H1 (cell line): ENCODE measurements around the gene IPO11. TPM values are rescaled to one million over a fixed set of nuclear protein-coding genes. Genes with fewer than 3 reads are reported as not detected.

ENCODE experiments used
- CTCF ChIA-PET: fragments of 300-600 bp; sonication (Branson Sonifier 250); formaldehyde crosslinking; loops from one replicate; lab custom pipeline; 2021; ENCODE audit not compliant: partially characterized antibody; lab: Charles Lee
- POLR2A ChIA-PET: fragments of 300-600 bp; sonication (Branson Sonifier 250); formaldehyde crosslinking; loops from one replicate; lab custom pipeline; 2021; ENCODE audit warnings: inconsistent platforms; ENCODE audit not compliant: partially characterized antibody; lab: Charles Lee
- DNase-seq, 2 experiments: peaks; one replicate each; pipeline versions ENCODE4 v3.0.0 to v3.0.0-alpha.2; 2010 to 2022; ENCODE audit warnings: low spot score in 2 of 2, low read depth in 1 of 2, mixed read lengths in 1 of 2
- FAIRE-seq: peaks from 2 replicates; lab custom pipeline; 2011; peaks lifted over from hg19 to GRCh38; lab: Jason Lieb, UNC
- H2AFZ ChIP-seq: 2 replicates; pipeline ENCODE4 v1.8.1; 2012; ENCODE audit warnings: low read length, inconsistent platforms
- H2AK5ac ChIP-seq: 2 replicates; pipeline ENCODE4 v1.6.1; 2013; ENCODE audit warnings: low read depth, low read length
- H2BK120ac ChIP-seq: replicated peaks from 2 replicates; pipeline ENCODE3; 2013; ENCODE audit warnings: low read depth, low read length, inconsistent platforms
- H2BK12ac ChIP-seq: 2 replicates; pipeline ENCODE4 v1.6.1; 2013; ENCODE audit warnings: low read depth, low read length
- H2BK15ac ChIP-seq: 2 replicates; pipeline ENCODE4 v1.6.1; 2013; ENCODE audit warnings: low read length
- H2BK20ac ChIP-seq: 2 replicates; pipeline ENCODE4 v1.6.1; 2013; ENCODE audit warnings: low read length
- H2BK5ac ChIP-seq: 2 replicates; pipeline ENCODE4 v1.6.1; 2013; ENCODE audit warnings: low read depth, low read length
- H3K14ac ChIP-seq: 2 replicates; pipeline ENCODE4 v1.6.1; 2013; ENCODE audit warnings: inconsistent platforms; ENCODE audit not compliant: insufficient read length
- H3K18ac ChIP-seq: 2 replicates; pipeline ENCODE4 v1.6.1; 2013; ENCODE audit warnings: low read length; ENCODE audit errors: extremely low read depth
- H3K23ac ChIP-seq: 2 replicates; pipeline ENCODE4 v1.6.1; 2013; ENCODE audit warnings: inconsistent platforms; ENCODE audit not compliant: insufficient read length
- H3K23me2 ChIP-seq: 2 replicates; pipeline ENCODE4 v1.6.1; 2013; ENCODE audit warnings: low read depth, low read length
- H3K27ac ChIP-seq: 2 replicates; pipeline ENCODE4 v1.6.1; 2011; ENCODE audit warnings: low read depth, low read length, inconsistent platforms
- H3K27me3 ChIP-seq, 4 experiments: replicated peaks in 1 of 4; 1 replicate in 1 of 4; 2 replicates in 3 of 4; pipeline versions ENCODE4 v1.6.1 to v1.8.1; 2011 to 2013; ENCODE audit warnings: low read length in 3 of 4, mild to moderate bottlenecking in 3 of 4, inconsistent platforms in 2 of 4, mixed read lengths in 2 of 4, moderate library complexity in 1 of 4; ENCODE audit not compliant: control insufficient read depth in 3 of 4, insufficient read depth in 3 of 4; ENCODE audit errors: extremely low read depth in 1 of 4
- H3K36me3 ChIP-seq, 4 experiments: 2 replicates each; pipeline versions ENCODE4 v1.6.1 to v1.8.1; 2011 to 2013; ENCODE audit warnings: mild to moderate bottlenecking in 4 of 4, low read length in 3 of 4, moderate library complexity in 2 of 4, control low read depth in 1 of 4, inconsistent platforms in 1 of 4; ENCODE audit not compliant: insufficient read depth in 4 of 4, control insufficient read depth in 2 of 4
- H3K4ac ChIP-seq: replicated peaks from 2 replicates; pipeline ENCODE3; 2013; ENCODE audit warnings: low read length, low read depth, mixed read lengths, inconsistent platforms; ENCODE audit not compliant: insufficient read length
- H3K4me1 ChIP-seq, 4 experiments: replicated peaks in 1 of 4; 1 replicate in 1 of 4; 2 replicates in 3 of 4; pipeline versions ENCODE4 v1.6.1 to v1.8.1; 2011 to 2013; ENCODE audit warnings: low read length in 3 of 4, inconsistent platforms in 2 of 4, mixed read lengths in 1 of 4; ENCODE audit not compliant: insufficient read depth in 4 of 4, control insufficient read depth in 3 of 4
- H3K4me2 ChIP-seq, 2 experiments: 2 replicates each; pipeline versions ENCODE4 v1.6.1 to v1.8.1; 2011 to 2013; ENCODE audit warnings: low read depth in 2 of 2, low read length in 2 of 2, control low read depth in 1 of 2, inconsistent platforms in 1 of 2, mild to moderate bottlenecking in 1 of 2; ENCODE audit not compliant: insufficient read depth in 1 of 2
- H3K4me3 ChIP-seq, 4 experiments: fragments of 200-600, 300-600 bp in 1 of 4; sonication (generic), shearing (Covaris generic), sonication (Bioruptor Twin) in 1 of 4; 2 replicates each; pipeline versions ENCODE4 v1.5.1 to v1.8.1; 2011 to 2016; ENCODE audit warnings: low read length in 4 of 4, low read depth in 3 of 4, control low read depth in 2 of 4, inconsistent platforms in 2 of 4, mild to moderate bottlenecking in 2 of 4, mixed read lengths in 1 of 4, moderate library complexity in 1 of 4; ENCODE audit not compliant: insufficient read depth in 2 of 4; ENCODE audit errors: extremely low read depth in 1 of 4
- H3K56ac ChIP-seq: replicated peaks from 2 replicates; pipeline ENCODE3; 2013; ENCODE audit warnings: low read depth, mild to moderate bottlenecking, mixed read lengths, low read length, inconsistent platforms; ENCODE audit not compliant: insufficient read length
- H3K79me1 ChIP-seq: 2 replicates; pipeline ENCODE4 v1.6.1; 2013; ENCODE audit warnings: low read depth, low read length, control low read depth
- H3K79me2 ChIP-seq, 2 experiments: 2 replicates each; pipeline versions ENCODE4 v1.6.1 to v1.8.1; 2012 to 2013; ENCODE audit warnings: low read length in 2 of 2, mild to moderate bottlenecking in 2 of 2, inconsistent platforms in 1 of 2; ENCODE audit not compliant: insufficient read depth in 2 of 2, control insufficient read depth in 1 of 2
- H3K9ac ChIP-seq, 4 experiments: replicated peaks in 1 of 4; 1 replicate in 1 of 4; 2 replicates in 3 of 4; pipeline versions ENCODE4 v1.6.1 to v1.8.1; 2011 to 2013; ENCODE audit warnings: low read depth in 3 of 4, low read length in 3 of 4, control low read depth in 2 of 4, mild to moderate bottlenecking in 2 of 4, moderate library complexity in 2 of 4, inconsistent platforms in 1 of 4; ENCODE audit errors: extremely low read depth in 1 of 4
- H3K9me3 ChIP-seq, 2 experiments: 2 replicates each; pipeline versions ENCODE4 v1.6.1 to v1.8.1; 2012 to 2013; ENCODE audit warnings: mild to moderate bottlenecking in 2 of 2, moderate library complexity in 2 of 2, control low read depth in 1 of 2, inconsistent platforms in 1 of 2, low read depth in 1 of 2, low read length in 1 of 2, mixed read lengths in 1 of 2; ENCODE audit not compliant: insufficient read depth in 2 of 2
- H4K20me1 ChIP-seq, 2 experiments: replicated peaks in 1 of 2; 2 replicates each; pipeline versions ENCODE3 to v1.8.1; 2011 to 2013; ENCODE audit warnings: inconsistent platforms in 2 of 2, low read length in 2 of 2, mild to moderate bottlenecking in 1 of 2; ENCODE audit not compliant: insufficient read depth in 2 of 2, control insufficient read depth in 1 of 2
- H4K5ac ChIP-seq: 2 replicates; pipeline ENCODE4 v1.6.1; 2013; ENCODE audit warnings: low read length, low read depth, mixed read lengths, inconsistent platforms; ENCODE audit not compliant: insufficient read length
- H4K8ac ChIP-seq: 2 replicates; pipeline ENCODE4 v1.8.0; 2013; ENCODE audit warnings: mild to moderate bottlenecking, moderate library complexity, low read length, inconsistent platforms; ENCODE audit not compliant: insufficient read depth; ENCODE audit errors: extremely low read depth
- H4K91ac ChIP-seq: replicated peaks from 2 replicates; pipeline ENCODE3; 2013; ENCODE audit warnings: low read length, mixed read lengths, inconsistent platforms; ENCODE audit not compliant: insufficient read length
- EGR1 ChIP-seq: IDR thresholded peaks from 2 replicates; pipeline ENCODE4 v1.6.1; 2011; ENCODE audit warnings: low read depth, low read length, borderline replicate concordance
- EZH2 ChIP-seq: fragments of 200-600 bp; sonication (generic); IDR thresholded peaks from 2 replicates; pipeline ENCODE4 v1.7.1; 2012; ENCODE audit warnings: low read depth, mild to moderate bottlenecking, moderate library complexity, low read length, inconsistent platforms; ENCODE audit not compliant: severe bottlenecking
- KDM5A ChIP-seq: fragments of 200-600 bp; IDR thresholded peaks from 2 replicates; pipeline ENCODE4 v1.7.1; 2012; ENCODE audit warnings: mild to moderate bottlenecking, low read length, inconsistent platforms, mixed read lengths
- RNF2 ChIP-seq: fragments of 200-900, 300-1000 bp; sonication (generic); IDR thresholded peaks from 2 replicates; pipeline ENCODE4 v1.7.1; 2016; ENCODE audit warnings: borderline replicate concordance, low read depth, mild to moderate bottlenecking, antibody characterized with exemption, low read length; ENCODE audit not compliant: poor library complexity, severe bottlenecking; ENCODE audit errors: missing control alignments
- SP2 ChIP-seq: IDR thresholded peaks from 2 replicates; pipeline ENCODE4 v1.6.1; 2012; ENCODE audit warnings: mild to moderate bottlenecking, low read length, inconsistent platforms
- TBP ChIP-seq: IDR thresholded peaks from 2 replicates; pipeline ENCODE4 v1.6.1; 2011; ENCODE audit warnings: low read depth, low read length, improper control_type of control experiment
- TEAD4 ChIP-seq: IDR thresholded peaks from 2 replicates; pipeline ENCODE4 v1.6.1; 2012; ENCODE audit warnings: low read depth, low read length, inconsistent platforms, mixed read lengths
- YY1 ChIP-seq: IDR thresholded peaks from 2 replicates; pipeline ENCODE4 v1.6.1; 2011; ENCODE audit warnings: low read depth, mild to moderate bottlenecking, low read length
- WGBS, 2 experiments: shearing (Covaris generic) in 1 of 2; methylation state at CpG; one replicate each; pipeline versions ENCODE4 v1.1.6 to v1.1.7; 2013 to 2015; ENCODE audit warnings: low lambda C conversion rate in 2 of 2, mixed read lengths in 2 of 2, inconsistent platforms in 1 of 2, low coverage in 1 of 2, missing lambda C conversion rate in 1 of 2; ENCODE audit not compliant: insufficient replicate concordance in 2 of 2, insufficient coverage in 1 of 2, insufficient read length in 1 of 2; ENCODE audit errors: extremely low coverage in 1 of 2, missing lambda C conversion rate in 1 of 2; 5-methylcytosine and 5-hydroxymethylcytosine counted together
- polyA plus RNA-seq, 7 experiments: library from polyadenylated mRNA; depleted of rRNA in 3 of 7; stranded (reverse) in 5 of 7; unstranded in 2 of 7; fragments of >200 nt in 5 of 7; fragments of 200-250 nt in 2 of 7; gene quantifications; 1 replicate in 5 of 7; 2 replicates in 1 of 7; 4 replicates in 1 of 7; pipeline versions ENCODE4 v1.2.1 to v1.2.3, GENCODE V29; 2011 to 2013; ENCODE audit warnings: missing spikeins in 2 of 7, mixed read lengths in 2 of 7
- total RNA-seq: library from RNA; stranded (reverse); fragmentation: NEBNext Ultra II Directional; extraction: Animal tissue kit (Norgen Biotek cat#: 25700); gene quantifications from 2 replicates; pipeline ENCODE4 v1.2.1, GENCODE V29; 2021
- TF ChIP-seq, protein P1 (sequence below), 3 experiments: IDR thresholded peaks; 1 replicate in 2 of 3; 2 replicates in 1 of 3; pipeline versions ENCODE4 v1.5.1 to v1.6.1; 2011; ENCODE audit warnings: low read length in 3 of 3, mild to moderate bottlenecking in 3 of 3, inconsistent platforms in 2 of 3, low read depth in 1 of 3, moderate library complexity in 1 of 3; ENCODE audit not compliant: insufficient read depth in 1 of 3; ENCODE audit errors: control extremely low read depth in 1 of 3
- TF ChIP-seq, protein P2 (sequence below): IDR thresholded peaks from 2 replicates; pipeline ENCODE4 v1.6.1; 2012; ENCODE audit warnings: inconsistent platforms

The IPO11 gene
- total and polyA plus RNA-seq, 2 of the 8 experiments (the other 6 are each of a cell fraction or from before 2014, with no cell fraction given) = 23.6 to 64.4 TPM

DNA sequence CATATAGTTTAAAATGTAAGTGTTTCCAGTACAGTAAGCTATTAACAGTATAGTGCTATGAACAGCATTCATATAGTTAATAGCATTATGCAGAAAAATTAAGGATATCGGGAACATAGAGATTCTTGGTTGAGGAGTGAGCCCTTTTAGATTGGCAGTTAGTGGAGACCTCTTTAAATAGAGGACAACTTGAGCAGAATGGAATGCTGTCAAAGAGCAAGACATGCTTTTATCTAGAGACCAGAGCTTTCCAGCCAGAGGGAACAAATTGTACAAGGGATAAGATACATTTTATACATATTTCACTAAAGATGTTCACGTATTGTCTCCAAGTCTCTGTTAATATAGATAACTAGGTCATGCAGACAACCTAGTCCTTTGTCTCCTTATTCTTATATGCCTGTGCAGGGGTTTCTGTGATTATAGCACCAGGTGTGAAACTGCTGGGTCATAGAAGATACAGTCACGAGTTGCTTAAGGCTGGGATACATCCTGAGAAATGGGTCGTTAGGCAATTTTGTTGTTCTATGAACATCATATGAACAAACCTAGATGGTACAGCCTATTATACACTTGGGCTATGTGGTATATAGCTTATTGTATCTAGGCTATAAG lies 6.0 kb downstream of the IPO11 start:
- H2AK5ac ChIP-seq = no peak overlapping the region
- H2BK15ac ChIP-seq = no peak overlapping the region
- no peak overlapping the region for H4K5ac ChIP-seq
- no peak overlapping the region for H3K4me3 ChIP-seq
- H2BK5ac ChIP-seq = no peak overlapping the region
- H3K36me3 ChIP-seq = no peaks in the 10 kb centered on the region
- H4K8ac ChIP-seq = no peak overlapping the region
- H3K4me2 ChIP-seq = no peak overlapping the region
- H3K23ac ChIP-seq = no peak overlapping the region
- H2BK12ac ChIP-seq = no peak overlapping the region
- 95% methylated on average over 4 of the region's 4 CpGs; no CpG with 5 or more reads in 1 of the 2 experiments for WGBS, 2 experiments
- DNase-seq (no peak), FAIRE-seq (no peak)
- no peak overlapping the region for H3K4ac ChIP-seq
- peaks cover 0 to 2% of the 10 kb centered on the region in 2 experiments for H4K20me1 ChIP-seq
- POLR2A ChIA-PET = interaction anchor here (3.3 kb wide), 1 partner anchor 15 kb away, joined by 17 read pairs; the partner anchor contains the start of gene DIMT1
- no peaks in the 10 kb centered on the region for H3K9me3 ChIP-seq
- H3K79me1 ChIP-seq = no peaks in the 10 kb centered on the region; the same call in 1 of the 2 replicates
- H3K4me1 ChIP-seq = peaks cover 0 to 2% (median 0%) of the 10 kb centered on the region in 4 experiments; a peak in 1 of 7 replicates
- no peak overlapping the region for H3K27ac ChIP-seq
- H2AFZ ChIP-seq = no peak overlapping the region
- no peak overlapping the region for H2BK120ac ChIP-seq
- no peak overlapping the region for H3K9ac ChIP-seq
- H3K14ac ChIP-seq = no peak overlapping the region
- H3K23me2 ChIP-seq = 0 out of 2 replicates have a peak, but pooled peaks cover under 1% of the 10 kb centered on the region
- H3K56ac ChIP-seq = no peak overlapping the region
- no peak overlapping the region for H4K91ac ChIP-seq
- H3K18ac ChIP-seq = no peak overlapping the region
- CTCF ChIA-PET = interaction anchor here (1.0 kb wide), 1 partner anchor 42 kb away, joined by 4 read pairs; no protein-coding TSS in a partner anchor
- H2BK20ac ChIP-seq = no peak overlapping the region
- H3K79me2 ChIP-seq = peaks cover 13 to 94% of the 10 kb centered on the region in 2 experiments
- H3K27me3 ChIP-seq = no peaks in the 10 kb centered on the region
- TF ChIP-seq, protein P1, sequence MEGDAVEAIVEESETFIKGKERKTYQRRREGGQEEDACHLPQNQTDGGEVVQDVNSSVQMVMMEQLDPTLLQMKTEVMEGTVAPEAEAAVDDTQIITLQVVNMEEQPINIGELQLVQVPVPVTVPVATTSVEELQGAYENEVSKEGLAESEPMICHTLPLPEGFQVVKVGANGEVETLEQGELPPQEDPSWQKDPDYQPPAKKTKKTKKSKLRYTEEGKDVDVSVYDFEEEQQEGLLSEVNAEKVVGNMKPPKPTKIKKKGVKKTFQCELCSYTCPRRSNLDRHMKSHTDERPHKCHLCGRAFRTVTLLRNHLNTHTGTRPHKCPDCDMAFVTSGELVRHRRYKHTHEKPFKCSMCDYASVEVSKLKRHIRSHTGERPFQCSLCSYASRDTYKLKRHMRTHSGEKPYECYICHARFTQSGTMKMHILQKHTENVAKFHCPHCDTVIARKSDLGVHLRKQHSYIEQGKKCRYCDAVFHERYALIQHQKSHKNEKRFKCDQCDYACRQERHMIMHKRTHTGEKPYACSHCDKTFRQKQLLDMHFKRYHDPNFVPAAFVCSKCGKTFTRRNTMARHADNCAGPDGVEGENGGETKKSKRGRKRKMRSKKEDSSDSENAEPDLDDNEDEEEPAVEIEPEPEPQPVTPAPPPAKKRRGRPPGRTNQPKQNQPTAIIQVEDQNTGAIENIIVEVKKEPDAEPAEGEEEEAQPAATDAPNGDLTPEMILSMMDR (IDR thresholded peaks at IDR 0.05; ENCODE audit: control extremely low read depth in 1 of 3, insufficient read depth in 1 of 3, low read depth in 1 of 3, low read length in 3 of 3) = no peak
- no peak for TF ChIP-seq TBP
- TF ChIP-seq EZH2 = no peak
- TF ChIP-seq TEAD4 = no peak
- no peak for TF ChIP-seq YY1
- no peak for TF ChIP-seq EGR1
- TF ChIP-seq KDM5A = no peak
- no peak for TF ChIP-seq SP2
- TF ChIP-seq, protein P2, sequence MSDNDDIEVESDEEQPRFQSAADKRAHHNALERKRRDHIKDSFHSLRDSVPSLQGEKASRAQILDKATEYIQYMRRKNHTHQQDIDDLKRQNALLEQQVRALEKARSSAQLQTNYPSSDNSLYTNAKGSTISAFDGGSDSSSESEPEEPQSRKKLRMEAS = no peak
- no peak for TF ChIP-seq RNF2
